Neural crest cell (in vitro differentiated cells): ENCODE measurements around the gene PPM1B. TPM values are rescaled to one million over a fixed set of nuclear protein-coding genes. Genes with fewer than 3 reads are reported as not detected.
"Not testable (repeated sequence)": the region's sequence is repeated elsewhere in the genome, so short reads cannot be mapped to it uniquely, and the experiment has no call there.

ENCODE experiments used
- DNase-seq: peaks from one replicate; pipeline ENCODE4 v3.0.0; 2021; ENCODE audit warnings: low read depth, mixed read lengths, low spot score
- H3K27ac Mint-ChIP-seq: one replicate; pipeline ENCODE4 v1.8.0; 2021; ENCODE audit warnings: mild to moderate bottlenecking, mixed read lengths; ENCODE audit not compliant: unreplicated experiment
- H3K27me3 Mint-ChIP-seq: 2 replicates; pipeline ENCODE4 v1.8.0; 2021; ENCODE audit warnings: low read depth, mild to moderate bottlenecking, mixed read lengths
- H3K36me3 Mint-ChIP-seq: 2 replicates; pipeline ENCODE4 v1.8.0; 2021; ENCODE audit warnings: low read depth, mild to moderate bottlenecking, mixed read lengths
- H3K4me1 Mint-ChIP-seq: 2 replicates; pipeline ENCODE4 v1.8.0; 2021; ENCODE audit warnings: mixed read lengths
- H3K4me3 Mint-ChIP-seq: one replicate; pipeline ENCODE4 v1.8.0; 2021; ENCODE audit warnings: mild to moderate bottlenecking, mixed read lengths
- H3K9me3 Mint-ChIP-seq: 2 replicates; pipeline ENCODE4 v1.8.0; 2021; ENCODE audit warnings: mixed read lengths
- total RNA-seq: library from RNA; stranded (reverse); gene quantifications from 2 replicates; pipeline ENCODE4 v1.2.1, GENCODE V29; 2021
- TF ChIP-seq, protein P1 (sequence below): fragments of 200-600 bp; sonication (generic); conservative IDR thresholded peaks from 2 replicates; pipeline ENCODE4 v1.5.0; 2021; ENCODE audit warnings: antibody characterized with exemption, mild to moderate bottlenecking

Gene PPM1B
- total RNA-seq, 1 donor from 2014 or later: 37.4 TPM

DNA sequence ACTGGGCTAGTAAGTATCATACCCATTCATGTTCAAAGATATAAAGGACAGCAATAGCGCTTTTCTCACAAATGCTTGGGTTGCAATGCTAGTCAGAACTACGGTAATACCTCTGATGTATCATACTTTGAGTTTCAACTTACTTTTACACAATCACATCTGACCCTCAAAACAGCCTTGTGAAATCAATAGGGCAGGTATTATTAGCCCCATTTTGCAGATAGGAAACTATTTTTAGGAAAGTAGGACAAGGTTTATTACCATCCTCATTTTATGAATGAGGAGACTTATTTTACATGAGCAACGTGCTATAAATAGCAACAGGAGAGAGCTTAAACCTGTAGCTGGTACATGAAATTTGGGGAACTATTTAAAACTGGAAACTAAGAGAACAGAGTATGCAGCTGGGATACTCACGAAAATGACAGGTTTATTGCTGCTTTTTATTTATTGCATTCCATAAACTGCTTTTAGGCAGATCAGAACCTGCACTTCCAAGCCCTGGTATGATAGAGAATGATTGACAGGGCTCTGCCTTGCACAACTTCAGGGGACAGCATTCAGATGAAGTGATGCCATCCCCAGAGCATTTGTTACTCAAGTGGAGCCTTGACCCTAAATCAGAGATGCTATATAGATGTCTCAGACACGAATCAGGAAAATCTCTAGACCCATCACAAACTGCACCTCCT is 42.4 kb upstream of the PPM1B start:
- Mint-ChIP-seq H3K36me3 (no peaks in the 10 kb centered on the region), H3K4me1 (no peaks in the 10 kb centered on the region), H3K27me3 (no peaks in the 10 kb centered on the region), H3K4me3 (no peak overlapping the region), H3K9me3 (no peaks in the 10 kb centered on the region), H3K27ac (no peak overlapping the region)
- TF ChIP-seq, protein P1, sequence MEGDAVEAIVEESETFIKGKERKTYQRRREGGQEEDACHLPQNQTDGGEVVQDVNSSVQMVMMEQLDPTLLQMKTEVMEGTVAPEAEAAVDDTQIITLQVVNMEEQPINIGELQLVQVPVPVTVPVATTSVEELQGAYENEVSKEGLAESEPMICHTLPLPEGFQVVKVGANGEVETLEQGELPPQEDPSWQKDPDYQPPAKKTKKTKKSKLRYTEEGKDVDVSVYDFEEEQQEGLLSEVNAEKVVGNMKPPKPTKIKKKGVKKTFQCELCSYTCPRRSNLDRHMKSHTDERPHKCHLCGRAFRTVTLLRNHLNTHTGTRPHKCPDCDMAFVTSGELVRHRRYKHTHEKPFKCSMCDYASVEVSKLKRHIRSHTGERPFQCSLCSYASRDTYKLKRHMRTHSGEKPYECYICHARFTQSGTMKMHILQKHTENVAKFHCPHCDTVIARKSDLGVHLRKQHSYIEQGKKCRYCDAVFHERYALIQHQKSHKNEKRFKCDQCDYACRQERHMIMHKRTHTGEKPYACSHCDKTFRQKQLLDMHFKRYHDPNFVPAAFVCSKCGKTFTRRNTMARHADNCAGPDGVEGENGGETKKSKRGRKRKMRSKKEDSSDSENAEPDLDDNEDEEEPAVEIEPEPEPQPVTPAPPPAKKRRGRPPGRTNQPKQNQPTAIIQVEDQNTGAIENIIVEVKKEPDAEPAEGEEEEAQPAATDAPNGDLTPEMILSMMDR: no peak
- DNase-seq: no peak

DNA sequence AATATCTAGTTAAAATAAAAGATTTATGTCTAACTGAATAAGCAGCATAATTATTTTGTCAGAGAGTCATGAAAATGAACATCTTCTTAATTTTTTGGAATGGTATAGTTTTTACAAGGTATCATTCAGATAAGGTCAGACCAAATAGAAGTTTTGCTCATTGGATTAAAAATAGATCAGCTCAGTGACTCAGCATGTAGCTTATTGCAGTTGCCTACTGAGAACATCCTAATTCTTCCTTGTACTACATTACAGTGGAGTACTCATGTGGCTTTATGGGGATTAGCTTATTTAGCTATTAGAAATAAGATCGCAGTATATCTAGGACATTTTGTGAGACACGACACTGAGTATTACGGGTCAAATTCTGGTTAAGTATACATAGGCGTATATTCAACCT is 38.2 kb upstream of the PPM1B start:
- no peak for DNase-seq
- Mint-ChIP-seq H3K4me1 (no peaks in the 10 kb centered on the region), H3K4me3 (no peak overlapping the region), H3K27ac (no peak overlapping the region), H3K27me3 (no peaks in the 10 kb centered on the region), H3K36me3 (no peaks in the 10 kb centered on the region), H3K9me3 (no peaks in the 10 kb centered on the region)
- TF ChIP-seq, protein P1: no peak

DNA sequence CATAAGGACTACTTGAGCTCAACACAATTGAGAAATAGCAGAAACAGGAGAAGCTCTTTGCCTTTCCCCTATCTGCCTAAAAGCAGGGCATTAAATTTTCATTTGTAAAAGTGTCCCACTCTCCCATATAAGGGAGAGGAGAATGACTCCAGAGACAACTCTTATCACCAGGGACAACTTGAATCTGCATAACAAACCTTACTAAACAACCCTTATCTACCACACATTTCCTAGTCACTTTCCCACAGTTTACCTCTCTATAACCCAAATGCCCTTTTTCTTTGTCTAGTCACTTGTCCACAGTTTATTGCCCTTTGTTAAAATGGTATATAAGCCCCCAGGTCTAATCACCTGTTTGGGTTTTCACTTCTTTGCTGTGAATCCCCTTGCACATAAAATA is 37.5 kb upstream of the PPM1B start:
- Mint-ChIP-seq H3K4me3 (no peak overlapping the region), H3K27me3 (peaks cover under 1% of the 10 kb centered on the region), H3K4me1 (peaks cover 3% of the 10 kb centered on the region), H3K27ac (no peak overlapping the region), H3K36me3 (no peaks in the 10 kb centered on the region), H3K9me3 (no peaks in the 10 kb centered on the region)
- DNase-seq: no peak
- TF ChIP-seq, protein P1: no peak

DNA sequence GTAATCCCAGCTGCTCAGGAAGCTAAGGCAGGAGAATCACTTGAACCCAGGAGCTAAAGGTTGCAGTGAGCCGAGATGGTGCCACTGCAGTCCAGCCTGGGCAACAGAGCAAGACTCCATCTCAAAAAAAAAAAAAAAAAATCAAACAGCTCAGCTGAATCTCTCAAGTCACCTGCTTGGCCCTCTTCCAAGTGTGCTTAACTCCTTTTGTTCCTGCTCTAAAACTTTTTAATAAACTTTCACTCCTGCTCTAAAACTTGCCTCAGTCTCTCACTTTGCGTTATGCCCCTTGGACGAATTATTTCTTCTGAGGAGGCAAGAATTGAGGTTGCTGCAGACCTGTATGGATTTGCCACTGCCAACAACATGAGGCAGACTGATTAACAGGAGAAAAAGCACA is 35.1 kb upstream of the PPM1B start:
- DNase-seq, H3K36me3 Mint-ChIP-seq, H3K27me3 Mint-ChIP-seq, H3K9me3 Mint-ChIP-seq, H3K4me1 Mint-ChIP-seq, H3K27ac Mint-ChIP-seq, H3K4me3 Mint-ChIP-seq: not testable (repeated sequence)

DNA sequence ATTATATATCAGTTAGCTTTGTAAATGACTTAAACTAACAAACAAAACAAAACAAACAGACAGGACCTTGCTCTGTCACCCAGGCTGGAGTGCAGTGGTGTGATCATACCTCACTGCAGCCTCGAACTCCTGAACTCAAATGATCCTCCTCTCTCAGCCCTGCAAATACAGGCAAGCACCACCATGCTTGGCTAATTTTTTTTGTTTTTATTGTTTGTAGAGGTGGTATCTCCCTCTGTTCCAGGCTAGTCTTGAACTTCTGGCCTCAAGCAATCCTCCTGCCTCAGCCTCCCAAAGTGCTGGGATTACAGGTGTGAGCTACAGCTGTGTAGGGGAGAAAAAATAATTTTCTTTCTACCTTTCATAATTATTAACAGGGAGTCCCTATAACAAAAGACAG is 33.8 kb upstream of the PPM1B start:
- H3K27ac Mint-ChIP-seq: no peak overlapping the region

DNA sequence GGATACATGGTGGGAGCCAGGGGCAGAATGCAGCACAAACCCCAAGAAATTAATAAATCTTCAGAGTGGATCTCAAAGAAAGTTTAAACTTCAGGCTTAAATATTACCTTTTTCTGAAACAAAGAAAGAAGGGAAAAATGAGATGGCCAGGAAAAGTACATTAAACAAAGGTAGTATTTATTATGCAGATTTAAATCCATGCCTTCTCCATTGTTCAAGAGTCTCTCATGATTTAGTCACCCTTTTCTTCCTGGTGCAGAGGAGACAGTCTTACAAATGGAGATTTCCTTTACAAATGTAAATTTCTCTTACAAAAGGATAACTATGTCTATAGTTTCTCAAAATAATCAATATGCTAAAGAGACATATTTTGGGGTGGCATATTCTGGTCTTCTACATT is 33.4 kb upstream of the PPM1B start:
- DNase-seq: no peak
- Mint-ChIP-seq H3K27me3 (peaks cover 5% of the 10 kb centered on the region), H3K27ac (no peak overlapping the region), H3K4me1 (peaks cover 3% of the 10 kb centered on the region), H3K4me3 (no peak overlapping the region), H3K9me3 (peaks cover under 1% of the 10 kb centered on the region), H3K36me3 (no peaks in the 10 kb centered on the region)
- TF ChIP-seq, protein P1: no peak

More for the DNA sequence above, 33.8 kb upstream of the PPM1B start:
- DNase-seq: no peak
- no peaks in the 10 kb centered on the region for H3K36me3 Mint-ChIP-seq
- peaks cover 5% of the 10 kb centered on the region for H3K27me3 Mint-ChIP-seq
- no peaks in the 10 kb centered on the region for H3K9me3 Mint-ChIP-seq
- TF ChIP-seq, protein P1: no peak
- H3K4me3 Mint-ChIP-seq: no peak overlapping the region
- peaks cover 3% of the 10 kb centered on the region for H3K4me1 Mint-ChIP-seq
